MCF 10A (cell line): ENCODE measurements around the gene C1QTNF1. TPM values are rescaled to one million over a fixed set of nuclear protein-coding genes. Genes with fewer than 3 reads are reported as not detected.

Experiments
- BruUV-seq: library from RNA; stranded (reverse); fragments of 400-500 nt; replicated peaks from 2 replicates; lab custom pipeline; 2021; lab: Mats Ljungman, UMichigan
- CTCF ChIA-PET: fragments of 300-600 bp; sonication (Branson Sonifier 250); formaldehyde crosslinking; extraction: SDS; loops from one replicate; lab custom pipeline; 2021; ENCODE audit warnings: antibody characterized with exemption, inconsistent platforms; lab: Yijun Ruan, JAX
- POLR2A ChIA-PET: fragments of 300-600, 350-650 bp; sonication (Branson Sonifier 250); formaldehyde crosslinking; extraction: SDS; loops from one replicate; lab custom pipeline; 2020; ENCODE audit warnings: antibody characterized with exemption, inconsistent platforms; lab: Yijun Ruan, JAX
- DNase-seq: peaks from one replicate; pipeline ENCODE4 v3.0.0-alpha.2; 2018; ENCODE audit not compliant: unreplicated experiment
- H3K27ac Mint-ChIP-seq: one replicate; pipeline ENCODE4 v1.8.0; 2022; ENCODE audit warnings: mild to moderate bottlenecking, low read depth, mixed read lengths; ENCODE audit not compliant: unreplicated experiment
- H3K27me3 Mint-ChIP-seq: one replicate; pipeline ENCODE4 v1.8.0; 2022; ENCODE audit warnings: mixed read lengths; ENCODE audit not compliant: insufficient read depth, unreplicated experiment
- H3K36me3 Mint-ChIP-seq: one replicate; pipeline ENCODE4 v1.8.0; 2022; ENCODE audit warnings: mild to moderate bottlenecking, moderate library complexity, mixed read lengths; ENCODE audit not compliant: insufficient read depth, unreplicated experiment
- H3K4me1 Mint-ChIP-seq: one replicate; pipeline ENCODE4 v1.8.0; 2022; ENCODE audit warnings: mixed read lengths; ENCODE audit not compliant: insufficient read depth, unreplicated experiment
- H3K4me3 Mint-ChIP-seq: one replicate; pipeline ENCODE4 v1.8.0; 2022; ENCODE audit warnings: mild to moderate bottlenecking, moderate library complexity, mixed read lengths; ENCODE audit not compliant: unreplicated experiment
- H3K9me3 Mint-ChIP-seq: one replicate; pipeline ENCODE4 v1.8.0; 2022; ENCODE audit warnings: mixed read lengths; ENCODE audit not compliant: unreplicated experiment
- intact Hi-C: fragments of 100-400 bp; cut with micrococcal nuclease; formaldehyde crosslinking; loops from 2 replicates; pipeline ENCODE4 v1.14.1; 2022
- total RNA-seq: library from RNA; stranded (reverse); gene quantifications from 2 replicates; pipeline ENCODE4 v1.2.3, GENCODE V29; 2022
- TF ChIP-seq, protein P1 (sequence below): fragments of 200-600 bp; IDR thresholded peaks from one replicate; pipeline ENCODE4 v1.8.0; 2022; ENCODE audit warnings: antibody characterized with exemption, mild to moderate bottlenecking; ENCODE audit not compliant: unreplicated experiment

Gene C1QTNF1
- total RNA-seq, 1 experiment from 2014 or later, result 3.0 TPM

DNA sequence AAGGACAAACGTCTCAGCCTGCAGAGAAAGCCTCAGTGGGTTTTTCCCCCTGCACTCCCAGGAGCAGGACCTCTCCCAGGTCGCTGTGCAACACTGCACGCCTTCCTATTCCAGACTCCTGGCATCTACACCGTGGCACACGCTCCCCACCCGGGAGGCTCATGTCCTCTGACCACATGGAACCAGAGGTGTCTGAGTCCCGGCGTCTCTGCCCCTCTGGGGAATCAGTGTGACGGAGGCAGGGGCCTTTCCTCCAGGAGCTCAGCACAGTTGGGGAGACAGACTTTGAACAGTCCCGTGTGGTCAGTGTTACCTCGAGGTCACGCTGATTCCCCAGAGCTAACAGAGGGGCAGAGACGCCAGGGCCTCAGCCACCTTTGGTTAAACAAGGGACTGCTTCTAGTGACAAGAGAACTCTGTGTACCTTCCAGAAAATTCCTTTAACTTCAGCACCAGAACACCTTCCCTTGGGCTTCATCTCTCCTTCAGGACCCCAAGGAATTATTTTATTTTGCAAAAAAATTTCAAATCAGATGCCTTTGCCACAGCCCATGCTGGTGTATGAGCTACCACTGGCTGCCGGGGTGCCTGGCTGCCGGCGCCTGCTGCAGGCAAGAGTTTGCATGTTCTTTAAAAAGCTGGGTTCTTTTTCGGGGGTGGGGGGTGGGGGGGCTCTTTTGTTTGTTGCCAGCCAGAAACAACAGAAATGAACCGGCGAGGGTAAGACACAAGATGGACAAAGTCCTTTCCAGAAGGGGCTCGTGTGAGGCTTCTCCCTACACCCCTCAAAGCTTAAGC is 21.0 kb upstream of the C1QTNF1 start:
- Mint-ChIP-seq H3K27me3 (no peaks in the 10 kb centered on the region), H3K27ac (peak overlapping the region; percentile 77), H3K4me3 (no peak overlapping the region), H3K36me3 (peaks cover 22% of the 10 kb centered on the region), H3K9me3 (no peaks in the 10 kb centered on the region), H3K4me1 (peaks cover 12% of the 10 kb centered on the region)
- BruUV-seq, result no TSS peak
- intact Hi-C loops, result no loop called here
- TF ChIP-seq, protein P1, sequence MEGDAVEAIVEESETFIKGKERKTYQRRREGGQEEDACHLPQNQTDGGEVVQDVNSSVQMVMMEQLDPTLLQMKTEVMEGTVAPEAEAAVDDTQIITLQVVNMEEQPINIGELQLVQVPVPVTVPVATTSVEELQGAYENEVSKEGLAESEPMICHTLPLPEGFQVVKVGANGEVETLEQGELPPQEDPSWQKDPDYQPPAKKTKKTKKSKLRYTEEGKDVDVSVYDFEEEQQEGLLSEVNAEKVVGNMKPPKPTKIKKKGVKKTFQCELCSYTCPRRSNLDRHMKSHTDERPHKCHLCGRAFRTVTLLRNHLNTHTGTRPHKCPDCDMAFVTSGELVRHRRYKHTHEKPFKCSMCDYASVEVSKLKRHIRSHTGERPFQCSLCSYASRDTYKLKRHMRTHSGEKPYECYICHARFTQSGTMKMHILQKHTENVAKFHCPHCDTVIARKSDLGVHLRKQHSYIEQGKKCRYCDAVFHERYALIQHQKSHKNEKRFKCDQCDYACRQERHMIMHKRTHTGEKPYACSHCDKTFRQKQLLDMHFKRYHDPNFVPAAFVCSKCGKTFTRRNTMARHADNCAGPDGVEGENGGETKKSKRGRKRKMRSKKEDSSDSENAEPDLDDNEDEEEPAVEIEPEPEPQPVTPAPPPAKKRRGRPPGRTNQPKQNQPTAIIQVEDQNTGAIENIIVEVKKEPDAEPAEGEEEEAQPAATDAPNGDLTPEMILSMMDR, result no peak
- CTCF ChIA-PET, result interaction anchor here (1.0 to 1.2 kb wide), 2 partner anchors 10 to 85 kb away, joined by 4 to 5 read pairs; no protein-coding TSS in a partner anchor
- POLR2A ChIA-PET, result no interaction called here
- no peak for DNase-seq

DNA sequence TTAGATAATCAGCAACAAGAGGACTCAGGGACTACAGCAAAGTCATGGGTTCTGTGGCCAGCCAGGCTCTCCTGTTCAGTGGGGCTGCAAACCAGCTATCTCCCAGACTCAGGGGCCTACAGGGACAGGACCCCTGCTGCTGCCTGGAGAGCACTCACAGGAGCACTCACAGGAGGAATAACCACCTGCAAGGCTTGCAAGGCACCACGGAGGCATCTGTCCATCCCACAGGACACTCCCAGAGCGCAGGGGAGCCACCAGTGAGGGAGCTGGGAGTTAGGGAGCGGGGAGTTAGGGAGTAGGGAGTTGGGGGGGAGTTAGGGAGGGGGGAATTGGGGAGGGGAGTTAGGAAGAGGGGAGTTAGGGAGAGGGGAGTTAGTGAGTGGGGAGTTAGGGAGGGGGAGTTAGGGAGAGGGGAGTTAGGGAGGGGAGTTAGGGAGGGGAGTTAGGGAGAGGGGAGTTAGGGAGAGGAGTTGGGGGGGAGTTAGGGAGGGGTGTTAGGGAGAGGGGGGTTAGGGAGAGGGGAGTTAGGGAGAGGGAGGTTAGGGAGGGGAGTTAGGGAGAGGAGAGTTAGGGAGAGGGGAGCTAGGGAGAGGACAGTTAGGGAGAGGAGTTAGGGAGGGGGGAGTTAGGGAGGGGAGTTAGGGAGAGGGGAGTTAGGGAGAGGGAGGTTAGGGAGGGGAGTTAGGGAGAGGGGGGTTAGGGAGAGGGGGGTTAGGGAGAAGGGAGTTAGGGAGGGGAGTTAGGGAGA is 20.1 kb upstream of the C1QTNF1 start:
- intact Hi-C loops, result no loop called here
- ChIA-PET CTCF (interaction anchor here (0.6 to 1.0 kb wide), 2 partner anchors 57 to 84 kb away, joined by 4 to 5 read pairs; no protein-coding TSS in a partner anchor), POLR2A (no interaction called here)
- Mint-ChIP-seq H3K9me3 (no peaks in the 10 kb centered on the region), H3K4me1 (peaks cover 20% of the 10 kb centered on the region), H3K4me3 (no peak overlapping the region), H3K36me3 (peaks cover 14% of the 10 kb centered on the region), H3K27ac (peak overlapping the region; percentile 77), H3K27me3 (no peaks in the 10 kb centered on the region)
- DNase-seq, result no peak
- BruUV-seq, result no TSS peak
- TF ChIP-seq, protein P1, result no peak

DNA sequence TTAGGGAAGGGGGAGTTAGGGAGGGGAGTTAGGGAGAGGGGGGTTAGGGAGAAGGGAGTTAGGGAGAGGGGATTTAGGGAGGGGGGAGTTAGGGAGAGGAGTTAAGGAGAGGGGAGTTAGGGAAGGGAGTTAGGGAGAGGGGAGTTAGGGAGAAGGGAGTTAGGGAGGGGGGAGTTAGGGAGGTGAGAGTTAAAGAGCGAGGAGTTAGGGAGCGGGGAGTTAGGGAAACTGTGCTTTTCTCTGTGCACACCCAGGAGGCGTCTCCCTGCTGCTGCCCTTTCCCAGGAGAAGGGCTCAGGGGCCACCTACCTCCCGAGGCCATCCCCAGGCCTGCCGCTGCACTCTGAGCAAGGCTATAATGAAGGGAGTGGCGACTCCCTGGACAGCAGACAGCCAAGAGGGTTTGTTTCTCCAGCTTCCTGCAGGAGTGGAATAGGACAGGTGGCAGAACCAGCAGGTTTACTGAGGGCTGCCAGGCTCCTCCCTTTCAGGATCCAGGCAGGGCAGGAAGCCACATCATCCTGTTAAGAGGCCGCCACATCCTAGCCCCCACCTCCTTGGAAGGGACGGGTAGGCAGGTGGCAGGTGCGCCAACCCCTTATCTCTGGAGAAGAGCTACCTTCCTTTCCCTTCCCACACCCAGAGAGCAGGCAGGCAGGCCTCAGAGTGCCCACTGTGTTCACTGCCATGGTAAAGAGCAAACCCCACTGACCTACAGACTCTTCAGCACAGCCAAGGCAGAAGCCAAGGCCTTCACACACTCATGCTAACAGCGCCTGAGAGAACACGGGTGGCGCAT is 18.7 kb upstream of the C1QTNF1 start:
- Mint-ChIP-seq H3K9me3 (no peaks in the 10 kb centered on the region), H3K4me3 (no peak overlapping the region), H3K36me3 (peaks cover 15% of the 10 kb centered on the region), H3K27ac (no peak overlapping the region), H3K4me1 (peaks cover 22% of the 10 kb centered on the region), H3K27me3 (no peaks in the 10 kb centered on the region)
- ChIA-PET POLR2A (no interaction called here), CTCF (no interaction called here)
- DNase-seq, result no peak
- BruUV-seq, result no TSS peak
- intact Hi-C loops, result no loop called here
- TF ChIP-seq, protein P1, result no peak
